GM12878 (cell line): ENCODE measurements around the gene TMPRSS2. TPM values are rescaled to one million over a fixed set of nuclear protein-coding genes. Genes with fewer than 3 reads are reported as not detected.

ENCODE experiments used
- ATAC-seq: fragments of 200-7000 bp; cut with Tn5 transposase; 3 replicates; pipeline ENCODE4 v1.9.1; 2020; ENCODE audit warnings: mild to moderate bottlenecking, moderate library complexity
- BruUV-seq: library from RNA; stranded (reverse); fragments of 400-500 nt; replicated peaks from 2 replicates; lab custom pipeline; 2021; lab: Mats Ljungman, UMichigan
- CTCF ChIA-PET: fragments of 300-600 bp; sonication (Branson Sonifier 250); formaldehyde crosslinking; extraction: SDS; loops from one replicate; lab custom pipeline; 2021; ENCODE audit warnings: inconsistent platforms; lab: Yijun Ruan, JAX
- POLR2A ChIA-PET: fragments of 350-600 bp; formaldehyde crosslinking; extraction: SDS; loops from one replicate; lab custom pipeline; 2021; ENCODE audit warnings: inconsistent platforms; lab: Charles Lee
- RAD21 ChIA-PET: fragments of 300-600 bp; sonication (Branson Sonifier 250); formaldehyde crosslinking; loops from one replicate; lab custom pipeline; 2023; ENCODE audit warnings: antibody characterized with exemption; ENCODE audit not compliant: unreplicated experiment; lab: Charles Lee
- SMC1A ChIA-PET: fragments of 300-600 bp; sonication (Branson Sonifier 250); formaldehyde crosslinking; loops from one replicate; lab custom pipeline; 2023; ENCODE audit not compliant: unreplicated experiment, uncharacterized antibody; lab: Charles Lee
- DNase-seq: peaks from one replicate; pipeline ENCODE4 v3.0.0-alpha.2; 2011; ENCODE audit warnings: low read depth, low spot score
- FAIRE-seq: peaks from 3 replicates; lab custom pipeline; 2011; peaks lifted over from hg19 to GRCh38; lab: Jason Lieb, UNC
- H2AFZ ChIP-seq: 2 replicates; pipeline ENCODE4 v1.6.0; 2011; ENCODE audit warnings: low read depth, low read length, control low read depth; ENCODE audit not compliant: control insufficient read depth
- H3K27ac ChIP-seq: 2 replicates; pipeline ENCODE4 v1.5.1; 2011; ENCODE audit warnings: control low read depth; ENCODE audit not compliant: control insufficient read depth, insufficient read depth
- H3K27me3 ChIP-seq, 2 experiments: replicated peaks in 1 of 2; 2 replicates each; pipeline versions ENCODE4 v1.6.0 to v1.6.1; 2011; ENCODE audit warnings: low read length in 1 of 2; ENCODE audit not compliant: control insufficient read depth in 2 of 2, insufficient read depth in 2 of 2
- H3K36me3 ChIP-seq, 2 experiments: 2 replicates each; pipeline ENCODE4 v1.5.1; 2011; ENCODE audit warnings: low read length in 1 of 2; ENCODE audit not compliant: control insufficient read depth in 2 of 2, insufficient read depth in 2 of 2
- H3K4me1 ChIP-seq: 2 replicates; pipeline ENCODE4 v1.6.1; 2011; ENCODE audit warnings: mild to moderate bottlenecking, low read length, moderate library complexity, mixed read lengths; ENCODE audit not compliant: control insufficient read depth, insufficient read depth
- H3K4me2 ChIP-seq: 2 replicates; pipeline ENCODE4 v1.6.0; 2011; ENCODE audit warnings: control low read depth; ENCODE audit not compliant: control insufficient read depth, insufficient read depth
- H3K4me3 ChIP-seq: fragments of 200-600 bp; sonication (generic); 2 replicates; pipeline ENCODE4 v1.5.1; 2016
- H3K79me2 ChIP-seq: 2 replicates; pipeline ENCODE4 v1.6.0; 2011; ENCODE audit warnings: low read length; ENCODE audit not compliant: control insufficient read depth, insufficient read depth
- H3K9ac ChIP-seq: 2 replicates; pipeline ENCODE4 v1.8.0; 2011; ENCODE audit warnings: low read length, control low read depth, mixed read lengths; ENCODE audit not compliant: control insufficient read depth, insufficient read depth
- H3K9me3 ChIP-seq: replicated peaks from 3 replicates; pipeline ENCODE4 v1.5.1; 2011; ENCODE audit warnings: mild to moderate bottlenecking, low read length; ENCODE audit not compliant: control insufficient read depth, insufficient read depth
- H4K20me1 ChIP-seq: 2 replicates; pipeline ENCODE4 v1.6.0; 2011; ENCODE audit not compliant: control insufficient read depth, insufficient read depth
- FOXK2 ChIP-seq: fragments of 450-650 bp; IDR thresholded peaks from 2 replicates; pipeline ENCODE4 v1.6.1; 2017; ENCODE audit warnings: mild to moderate bottlenecking, moderate library complexity
- IKZF2 ChIP-seq, 2 experiments: fragments of 450-650 bp; IDR thresholded peaks; 2 replicates each; pipeline ENCODE4 v1.6.1; 2017; ENCODE audit warnings: mild to moderate bottlenecking in 2 of 2, moderate library complexity in 2 of 2
- IRF4 ChIP-seq: IDR thresholded peaks from 2 replicates; pipeline ENCODE4 v1.6.1; 2011; ENCODE audit warnings: low read depth, low read length
- JUND ChIP-seq: IDR thresholded peaks from 2 replicates; pipeline ENCODE4 v1.6.1; 2012; ENCODE audit warnings: low read depth, mild to moderate bottlenecking, low read length, improper control_type of control experiment, moderate library complexity
- MTA3 ChIP-seq: IDR thresholded peaks from 2 replicates; pipeline ENCODE4 v1.6.1; 2012; ENCODE audit warnings: low read length, inconsistent platforms, borderline replicate concordance
- SMAD5 ChIP-seq: IDR thresholded peaks from 2 replicates; pipeline ENCODE4 v1.6.1; 2016; ENCODE audit warnings: antibody characterized with exemption, low read depth
- YBX1 ChIP-seq: fragments of 450-650 bp; IDR thresholded peaks from 2 replicates; pipeline ENCODE4 v1.6.1; 2016; ENCODE audit warnings: antibody characterized with exemption
- ZNF217 ChIP-seq: fragments of 450-650 bp; IDR thresholded peaks from 2 replicates; pipeline ENCODE4 v1.6.1; 2017; ENCODE audit warnings: antibody characterized with exemption, mild to moderate bottlenecking
- WGBS: methylation state at CpG from one replicate; pipeline ENCODE4 v1.1.6; 2016; ENCODE audit warnings: low lambda C conversion rate; ENCODE audit not compliant: insufficient replicate concordance, insufficient coverage; ENCODE audit errors: missing lambda C conversion rate; 5-methylcytosine and 5-hydroxymethylcytosine counted together
- in situ Hi-C: fragments of 300-500 bp; cut with MboI; formaldehyde crosslinking; loops from 9 replicates; pipeline ENCODE4 v1.14.3; 2018; ENCODE audit warnings: mixed read lengths
- intact Hi-C: fragments of 100-400 bp; cut with micrococcal nuclease; formaldehyde crosslinking; loops from one replicate; pipeline ENCODE4 v1.14.2; 2022; ENCODE audit not compliant: unreplicated experiment
- polyA plus RNA-seq, 11 experiments: library from polyadenylated mRNA; depleted of rRNA in 4 of 11; unstranded in 6 of 11; stranded (reverse) in 5 of 11; fragments of >200 nt; fragmentation: Nextera tagmentation in 4 of 11; fragmentation: Illumina TruSeq in 1 of 11; extraction: Ambion mirVana in 4 of 11; extraction: Trizol in 1 of 11; gene quantifications; 1 replicate in 1 of 11; 2 replicates in 10 of 11; pipeline versions ENCODE4 v1.2.1 to v1.2.3, GENCODE V29; 2011 to 2016; ENCODE audit warnings: inconsistent platforms in 2 of 11, missing spikeins in 2 of 11, low read depth in 1 of 11
- total RNA-seq, 4 experiments: library from RNA; depleted of rRNA in 3 of 4; stranded (reverse); fragments of >200 nt in 3 of 4; fragmentation: Illumina TruSeq in 1 of 4; extraction: Trizol in 1 of 4; gene quantifications; 2 replicates each; pipeline versions ENCODE4 v1.2.1 to v1.2.3, GENCODE V29; 2013 to 2021
- TF ChIP-seq, protein P1 (sequence below): IDR thresholded peaks from 2 replicates; pipeline ENCODE4 v1.6.1; 2011; ENCODE audit warnings: mild to moderate bottlenecking, low read depth, low read length, moderate library complexity; ENCODE audit not compliant: insufficient replicate concordance

Gene TMPRSS2
- total and polyA plus RNA-seq, 10 of the 15 experiments (the other 5 are each of a cell fraction or from before 2014, with no cell fraction given), result 0.19 to 0.26 TPM; not detected in 8

DNA sequence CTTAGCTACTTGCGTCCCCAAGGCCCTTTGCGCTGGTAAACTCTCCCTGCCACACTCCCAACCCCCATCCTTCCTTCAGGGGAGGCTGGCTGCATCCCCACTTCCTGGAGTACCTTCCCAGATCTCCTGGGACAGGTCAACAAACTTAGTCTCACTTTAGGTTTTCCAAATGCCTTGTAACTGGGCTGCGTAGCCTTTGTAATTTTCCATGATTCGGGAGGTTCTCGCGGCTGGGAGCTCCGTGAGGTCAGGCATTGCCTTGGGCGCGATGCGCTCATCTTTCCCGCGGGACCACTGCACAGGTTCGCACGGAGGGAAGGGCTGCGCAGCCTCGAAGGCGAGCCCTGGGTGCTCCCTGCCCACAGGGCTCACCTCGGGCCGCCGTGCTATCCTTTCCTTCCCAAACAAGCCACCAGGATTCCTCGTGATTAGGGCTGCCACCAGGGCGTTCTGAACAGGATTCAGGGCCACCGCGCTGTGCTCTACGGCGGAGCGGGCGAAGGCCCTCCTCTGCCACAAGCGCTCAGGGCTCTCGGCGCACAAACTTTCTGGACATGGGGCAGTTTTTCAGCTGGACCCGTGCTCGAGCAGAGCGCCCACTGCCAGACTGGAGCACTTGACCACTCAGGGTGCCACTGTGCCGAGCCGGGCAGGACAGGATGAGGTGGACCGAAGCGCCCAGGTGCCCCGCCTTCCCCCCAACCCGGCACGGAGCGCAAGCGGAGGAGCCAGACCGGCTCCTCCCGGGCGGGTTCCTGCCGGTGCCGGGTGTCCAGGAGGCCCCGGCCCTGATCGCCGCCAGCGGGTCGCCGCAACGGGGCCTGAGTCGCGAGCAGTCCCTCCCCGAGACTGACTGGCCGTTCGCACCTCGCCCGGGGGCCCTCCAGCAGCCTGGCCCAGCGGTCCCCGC lies 1.1 kb downstream of the TMPRSS2 start:
- Histone ChIP-seq H3K27me3 (peaks cover 8 to 14% of the 10 kb centered on the region in 2 experiments), H3K4me1 (no peaks in the 10 kb centered on the region), H3K9me3 (no peaks in the 10 kb centered on the region), H3K36me3 (no peaks in the 10 kb centered on the region), H4K20me1 (no peaks in the 10 kb centered on the region), H3K4me3 (no peak overlapping the region), H3K27ac (no peak overlapping the region), H3K4me2 (no peak overlapping the region), H3K9ac (no peak overlapping the region), H2AFZ (no peak overlapping the region), H3K79me2 (no peaks in the 10 kb centered on the region)
- no peak for FAIRE-seq
- TF ChIP-seq YBX1 (no peak), SMAD5 (no peak), IKZF2 (IDR thresholded peaks at IDR 0.05) (no peak), ZNF217 (no peak), IRF4 (no peak), MTA3 (no peak), JUND (no peak), FOXK2 (no peak)
- TF ChIP-seq, protein P1, sequence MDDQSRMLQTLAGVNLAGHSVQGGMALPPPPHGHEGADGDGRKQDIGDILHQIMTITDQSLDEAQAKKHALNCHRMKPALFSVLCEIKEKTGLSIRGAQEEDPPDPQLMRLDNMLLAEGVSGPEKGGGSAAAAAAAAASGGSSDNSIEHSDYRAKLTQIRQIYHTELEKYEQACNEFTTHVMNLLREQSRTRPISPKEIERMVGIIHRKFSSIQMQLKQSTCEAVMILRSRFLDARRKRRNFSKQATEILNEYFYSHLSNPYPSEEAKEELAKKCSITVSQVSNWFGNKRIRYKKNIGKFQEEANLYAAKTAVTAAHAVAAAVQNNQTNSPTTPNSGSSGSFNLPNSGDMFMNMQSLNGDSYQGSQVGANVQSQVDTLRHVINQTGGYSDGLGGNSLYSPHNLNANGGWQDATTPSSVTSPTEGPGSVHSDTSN, result no peak
- intact Hi-C loops (no loop called here), in situ Hi-C loops (no loop called here)
- POLR2A ChIA-PET, result no interaction called here
- DNase-seq, result no peak
- 31% methylated on average over 59 of the region's 64 CpGs for WGBS
- RAD21 ChIA-PET, result no interaction called here
- SMC1A ChIA-PET, result interaction anchor here (1.8 kb wide), 1 partner anchor 224 kb away, joined by 4 read pairs; no protein-coding TSS in a partner anchor
- BruUV-seq, result no TSS peak
- CTCF ChIA-PET, result no interaction called here
- ATAC-seq, result no peak
